GM10248 (cell line): ENCODE data around the gene DUXB.

Source experiments
- CTCF ChIA-PET: fragments of 300-600 bp; sonication (Branson Sonifier 250); formaldehyde crosslinking; extraction: SDS; loops from one replicate; lab custom pipeline; 2021; ENCODE audit warnings: antibody characterized with exemption; lab: Yijun Ruan, JAX
- POLR2A ChIA-PET: fragments of 350-650 bp; sonication (Branson Sonifier 250); formaldehyde crosslinking; extraction: SDS; loops from one replicate; lab custom pipeline; 2020; ENCODE audit warnings: antibody characterized with exemption; lab: Yijun Ruan, JAX
- DNase-seq: peaks from one replicate; pipeline ENCODE4 v3.0.0; 2012; ENCODE audit errors: extremely low spot score
- TF ChIP-seq, protein P1 (sequence below): IDR thresholded peaks from 2 replicates; pipeline ENCODE4 v1.5.1; 2012; ENCODE audit warnings: mild to moderate bottlenecking, low read depth; ENCODE audit errors: extremely low read depth, missing control alignments, control extremely low read depth

The DUXB gene

DNA sequence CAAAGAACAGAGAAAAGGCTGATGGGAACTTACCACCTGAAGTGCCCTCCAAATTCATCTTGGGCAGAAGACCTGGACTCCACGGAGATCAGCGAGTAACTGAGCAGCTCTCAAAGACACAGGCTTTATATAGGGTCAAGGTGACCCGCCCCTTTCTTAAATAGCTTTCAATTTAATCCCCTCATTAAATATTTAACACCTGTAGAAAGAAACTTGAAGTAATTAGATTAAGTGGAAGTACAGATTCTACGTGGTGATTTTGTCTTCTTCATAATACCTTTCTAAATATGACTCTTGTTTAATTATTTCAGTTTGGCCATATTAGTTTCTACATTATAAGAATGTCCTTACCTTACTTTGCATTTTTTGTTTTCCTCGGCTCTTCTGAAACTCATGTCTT is at the start of gene DUXB:
TSS of gene DUXB (minus strand) at position 101 of the 400 bp plus-strand sequence. CDS start at position 58, 43 bp downstream.
- ChIA-PET POLR2A (no interaction called here), CTCF (no interaction called here)
- no peak for DNase-seq
- TF ChIP-seq, protein P1, sequence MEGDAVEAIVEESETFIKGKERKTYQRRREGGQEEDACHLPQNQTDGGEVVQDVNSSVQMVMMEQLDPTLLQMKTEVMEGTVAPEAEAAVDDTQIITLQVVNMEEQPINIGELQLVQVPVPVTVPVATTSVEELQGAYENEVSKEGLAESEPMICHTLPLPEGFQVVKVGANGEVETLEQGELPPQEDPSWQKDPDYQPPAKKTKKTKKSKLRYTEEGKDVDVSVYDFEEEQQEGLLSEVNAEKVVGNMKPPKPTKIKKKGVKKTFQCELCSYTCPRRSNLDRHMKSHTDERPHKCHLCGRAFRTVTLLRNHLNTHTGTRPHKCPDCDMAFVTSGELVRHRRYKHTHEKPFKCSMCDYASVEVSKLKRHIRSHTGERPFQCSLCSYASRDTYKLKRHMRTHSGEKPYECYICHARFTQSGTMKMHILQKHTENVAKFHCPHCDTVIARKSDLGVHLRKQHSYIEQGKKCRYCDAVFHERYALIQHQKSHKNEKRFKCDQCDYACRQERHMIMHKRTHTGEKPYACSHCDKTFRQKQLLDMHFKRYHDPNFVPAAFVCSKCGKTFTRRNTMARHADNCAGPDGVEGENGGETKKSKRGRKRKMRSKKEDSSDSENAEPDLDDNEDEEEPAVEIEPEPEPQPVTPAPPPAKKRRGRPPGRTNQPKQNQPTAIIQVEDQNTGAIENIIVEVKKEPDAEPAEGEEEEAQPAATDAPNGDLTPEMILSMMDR: no peak

- TF ChIP-seq, protein P1: no peak
- DNase-seq: no peak
- CTCF ChIA-PET: interaction anchor here (1.3 kb wide), 1 partner anchor 285 kb away, joined by 4 read pairs; no protein-coding TSS in a partner anchor
- POLR2A ChIA-PET: no interaction called here
These were observed 49.3 kb upstream of the DUXB start for GRCh38 chr16:75750528-75750927.

- POLR2A ChIA-PET: no interaction called here
- TF ChIP-seq, protein P1: no peak
- DNase-seq: no peak
- CTCF ChIA-PET: no interaction called here
These were observed 45.1 kb upstream of the DUXB start for GRCh38 chr16:75746359-75746758.

- TF ChIP-seq, protein P1: no peak
- peak; percentile 18 for DNase-seq
- POLR2A ChIA-PET: no interaction called here
- CTCF ChIA-PET: interaction anchor here (1.2 to 1.5 kb wide), 2 partner anchors 8 to 20 kb away, joined by 3 to 4 read pairs; no protein-coding TSS in a partner anchor
These were observed 44.6 kb upstream of the DUXB start for GRCh38 chr16:75745823-75746222.

- TF ChIP-seq, protein P1: no peak
- POLR2A ChIA-PET: no interaction called here
- CTCF ChIA-PET: interaction anchor here (1.2 to 1.9 kb wide), 3 partner anchors 9 to 21 kb away, joined by 3 to 6 read pairs (median 4); no protein-coding TSS in a partner anchor
- DNase-seq: no peak
These were observed 44.0 kb upstream of the DUXB start for GRCh38 chr16:75745242-75745641.

GRCh38 chr16:75742424-75743047 is 41.3 kb upstream of the DUXB start:
- TF ChIP-seq, protein P1: no peak
- ChIA-PET POLR2A (no interaction called here), CTCF (no interaction called here)
- no peak for DNase-seq
